Activated B cell treated with CpG ODN at 0.5 μM for 24 hours (primary cell): ENCODE results near the gene ABHD14A. TPM values are rescaled to one million over a fixed set of nuclear protein-coding genes. Genes with fewer than 3 reads are reported as not detected.

Experiments used
- ATAC-seq: fragments of 200-7000 bp; cut with Tn5 transposase; one replicate; pipeline ENCODE4 v1.10.0; 2021; ENCODE audit warnings: low read depth, mild to moderate bottlenecking, moderate library complexity
- CTCF ChIA-PET: fragments of 350-600 bp; sonication (Branson Sonifier 250); formaldehyde crosslinking; loops from one replicate; lab custom pipeline; 2021; ENCODE audit warnings: antibody characterized with exemption; lab: Charles Lee
- POLR2A ChIA-PET: fragments of 350-600 bp; sonication (Branson Sonifier 250); formaldehyde crosslinking; loops from one replicate; lab custom pipeline; 2021; ENCODE audit warnings: antibody characterized with exemption; lab: Charles Lee
- DNase-seq: peaks from one replicate; pipeline ENCODE4 v3.0.0; 2022
- H3K27ac Mint-ChIP-seq: one replicate; pipeline ENCODE4 v1.8.0; 2020; ENCODE audit warnings: mixed read lengths
- H3K27me3 Mint-ChIP-seq: one replicate; pipeline ENCODE4 v1.8.0; 2021; ENCODE audit warnings: mixed read lengths
- H3K36me3 Mint-ChIP-seq: one replicate; pipeline ENCODE4 v1.8.0; 2021; ENCODE audit warnings: low read depth, mixed read lengths
- H3K4me1 Mint-ChIP-seq: one replicate; pipeline ENCODE4 v1.8.0; 2021; ENCODE audit warnings: mixed read lengths
- H3K4me3 Mint-ChIP-seq: one replicate; pipeline ENCODE4 v1.8.0; 2020; ENCODE audit warnings: mild to moderate bottlenecking, mixed read lengths
- H3K9me3 Mint-ChIP-seq: one replicate; pipeline ENCODE4 v1.8.0; 2020; ENCODE audit warnings: mixed read lengths
- CTCF ChIP-seq: fragments of 200-600 bp; IDR thresholded peaks from one replicate; pipeline ENCODE4 v1.8.0; 2022; ENCODE audit warnings: antibody characterized with exemption, mild to moderate bottlenecking
- intact Hi-C: fragments of 100-400 bp; cut with micrococcal nuclease; formaldehyde crosslinking; loops from one replicate; pipeline ENCODE4 v1.15.1; 2024
- total RNA-seq: library from RNA; stranded (reverse); gene quantifications from 2 replicates; pipeline ENCODE4 v1.2.3, GENCODE V29; 2022

ABHD14A gene
- total RNA-seq, 1 donor from 2014 or later: 5.1 TPM

DNA sequence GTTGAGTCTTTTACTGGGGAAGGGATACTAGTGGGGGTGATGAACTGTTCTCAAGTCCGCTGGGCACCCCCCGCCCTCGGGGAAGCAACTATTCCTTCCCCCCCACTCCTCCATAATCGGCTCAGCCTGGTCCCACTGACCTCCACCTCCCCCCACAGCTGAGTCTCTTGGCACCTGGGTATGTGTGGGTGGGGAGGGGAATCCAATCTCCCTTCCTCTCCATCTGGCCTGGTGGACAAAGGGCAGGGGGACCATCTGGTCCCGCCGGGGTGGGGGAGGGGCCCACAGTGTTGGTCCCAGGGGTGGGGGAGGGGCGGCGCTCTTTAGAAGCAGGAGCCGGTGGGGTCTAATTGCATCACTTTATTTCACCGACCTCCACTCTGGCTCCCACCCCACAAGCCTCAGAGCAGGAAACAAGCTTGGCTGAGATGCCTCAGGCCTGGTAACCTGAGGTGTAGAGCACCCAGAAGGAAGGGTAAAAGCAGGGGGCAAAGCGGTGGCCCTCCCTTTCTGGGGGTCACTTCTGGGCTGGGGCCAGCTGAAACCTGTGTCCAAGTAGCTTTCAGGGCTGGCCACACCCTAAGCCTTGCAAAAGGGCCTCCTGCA, 6.6 kb upstream of the ABHD14A start:
- intact Hi-C loops: no loop called here
- CTCF ChIA-PET: interaction anchor here (1.4 kb wide), 1 partner anchor 26 kb away, joined by 3 read pairs; the partner anchor contains the start of gene PARP3
- H3K4me3 Mint-ChIP-seq: peak overlapping the region; percentile 85
- peaks cover 17% of the 10 kb centered on the region for H3K4me1 Mint-ChIP-seq
- H3K9me3 Mint-ChIP-seq: no peaks in the 10 kb centered on the region
- ATAC-seq (no peak), DNase-seq (no peak)
- no peak overlapping the region for H3K27ac Mint-ChIP-seq
- peaks cover 5% of the 10 kb centered on the region for H3K27me3 Mint-ChIP-seq
- no peak for TF ChIP-seq CTCF
- POLR2A ChIA-PET: interaction anchor here (0.6 to 2.4 kb wide), 4 partner anchors 14 to 564 kb away, joined by 3 to 7 read pairs (median 5); partner anchors contain the start of genes ACY1 and RPL29
- H3K36me3 Mint-ChIP-seq: peaks cover 1% of the 10 kb centered on the region

- POLR2A ChIA-PET: interaction anchor here (1.0 to 2.4 kb wide), 2 partner anchors 27 kb away, joined by 3 to 7 read pairs; partner anchors contain the start of gene RPL29
- DNase-seq (no peak), ATAC-seq (no peak)
- Mint-ChIP-seq H3K9me3 (no peaks in the 10 kb centered on the region), H3K36me3 (peaks cover 6% of the 10 kb centered on the region), H3K4me3 (peak overlapping the region; percentile 61), H3K27ac (no peak overlapping the region), H3K27me3 (peaks cover 5% of the 10 kb centered on the region), H3K4me1 (peaks cover 23% of the 10 kb centered on the region)
- CTCF ChIA-PET: no interaction called here
- no peak for TF ChIP-seq CTCF
- intact Hi-C loops: no loop called here
Measured at GRCh38 chr3:51968883-51969678, 5.8 kb upstream of the ABHD14A start.

DNA sequence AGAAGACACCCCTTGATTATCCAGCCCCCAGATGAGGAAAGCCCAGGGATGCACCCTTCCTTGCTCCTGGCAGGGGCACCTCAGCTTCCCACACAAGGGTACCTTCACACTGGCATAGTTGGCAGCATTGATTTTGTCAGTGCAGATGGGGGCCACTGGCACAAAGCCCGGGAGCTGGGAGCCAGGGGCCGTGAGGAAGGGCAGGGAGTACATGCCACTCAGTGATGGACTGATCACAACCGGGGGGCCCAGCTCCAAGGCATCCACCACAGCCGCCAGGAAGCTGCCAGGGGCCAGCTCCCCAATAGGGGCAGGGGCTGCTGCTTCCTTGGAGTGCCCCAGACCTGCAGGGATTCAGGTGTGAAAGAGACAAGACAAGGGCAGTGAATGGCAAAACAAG, 5.0 kb upstream of the ABHD14A start:
- ATAC-seq: no peak
- H3K4me3 Mint-ChIP-seq: no peak overlapping the region
- ChIA-PET POLR2A (interaction anchor here (1.0 kb wide), 1 partner anchor 26 kb away, joined by 3 read pairs; the partner anchor contains the start of gene RPL29), CTCF (no interaction called here)
- H3K9me3 Mint-ChIP-seq: no peaks in the 10 kb centered on the region
- peaks cover 30% of the 10 kb centered on the region for H3K4me1 Mint-ChIP-seq
- no peak for DNase-seq
- no peak for TF ChIP-seq CTCF
- intact Hi-C loops: loop anchor here (10.0 kb wide), 1 partner anchor 1355 kb away; the partner anchor contains the start of genes CISH and MAPKAPK3
- H3K36me3 Mint-ChIP-seq: peaks cover 6% of the 10 kb centered on the region
- no peak overlapping the region for H3K27ac Mint-ChIP-seq
- H3K27me3 Mint-ChIP-seq: peaks cover 5% of the 10 kb centered on the region

GRCh38 chr3:51970606-51971300, 4.1 kb upstream of the ABHD14A start:
- no peak for DNase-seq
- Mint-ChIP-seq H3K27me3 (no peaks in the 10 kb centered on the region), H3K27ac (no peak overlapping the region), H3K9me3 (no peaks in the 10 kb centered on the region), H3K4me3 (no peak overlapping the region), H3K4me1 (peaks cover 36% of the 10 kb centered on the region), H3K36me3 (peaks cover 6% of the 10 kb centered on the region)
- intact Hi-C loops: loop anchor here (10.0 kb wide), 1 partner anchor 1356 kb away; the partner anchor contains the start of genes CISH and MAPKAPK3
- no peak for TF ChIP-seq CTCF
- ATAC-seq: no peak
- POLR2A ChIA-PET: interaction anchor here (0.6 kb wide), 1 partner anchor 27 kb away, joined by 4 read pairs; no protein-coding TSS in a partner anchor
- CTCF ChIA-PET: no interaction called here
